Neural crest cell (in vitro differentiated cells): Measurements from ENCODE around the gene HEBP2. TPM values are rescaled to one million over a fixed set of nuclear protein-coding genes. Genes with fewer than 3 reads are reported as not detected.

Experiments
- DNase-seq: peaks from one replicate; pipeline ENCODE4 v3.0.0; 2021; ENCODE audit warnings: low read depth, mixed read lengths, low spot score
- H3K27ac Mint-ChIP-seq: one replicate; pipeline ENCODE4 v1.8.0; 2021; ENCODE audit warnings: mild to moderate bottlenecking, mixed read lengths; ENCODE audit not compliant: unreplicated experiment
- H3K27me3 Mint-ChIP-seq: 2 replicates; pipeline ENCODE4 v1.8.0; 2021; ENCODE audit warnings: low read depth, mild to moderate bottlenecking, mixed read lengths
- H3K36me3 Mint-ChIP-seq: 2 replicates; pipeline ENCODE4 v1.8.0; 2021; ENCODE audit warnings: low read depth, mild to moderate bottlenecking, mixed read lengths
- H3K4me1 Mint-ChIP-seq: 2 replicates; pipeline ENCODE4 v1.8.0; 2021; ENCODE audit warnings: mixed read lengths
- H3K4me3 Mint-ChIP-seq: one replicate; pipeline ENCODE4 v1.8.0; 2021; ENCODE audit warnings: mild to moderate bottlenecking, mixed read lengths
- H3K9me3 Mint-ChIP-seq: 2 replicates; pipeline ENCODE4 v1.8.0; 2021; ENCODE audit warnings: mixed read lengths
- CTCF ChIP-seq: fragments of 200-600 bp; sonication (generic); conservative IDR thresholded peaks from 2 replicates; pipeline ENCODE4 v1.5.0; 2021; ENCODE audit warnings: antibody characterized with exemption, mild to moderate bottlenecking
- total RNA-seq: library from RNA; stranded (reverse); gene quantifications from 2 replicates; pipeline ENCODE4 v1.2.1, GENCODE V29; 2021

Gene HEBP2
- total RNA-seq, 1 donor from 2014 or later: 26.5 TPM

- no peak for DNase-seq
- peaks cover 14% of the 10 kb centered on the region for H3K36me3 Mint-ChIP-seq
- H3K27ac Mint-ChIP-seq: no peak overlapping the region
- H3K9me3 Mint-ChIP-seq: no peaks in the 10 kb centered on the region
- peaks cover 12% of the 10 kb centered on the region for H3K4me1 Mint-ChIP-seq
- H3K4me3 Mint-ChIP-seq: peak overlapping the region; percentile 76
- no peaks in the 10 kb centered on the region for H3K27me3 Mint-ChIP-seq
- TF ChIP-seq CTCF: no peak
Measured at GRCh38 chr6:138405816-138406413, 1.9 kb downstream of the HEBP2 start.

- Mint-ChIP-seq H3K27ac (no peak overlapping the region), H3K9me3 (no peaks in the 10 kb centered on the region), H3K27me3 (no peaks in the 10 kb centered on the region), H3K36me3 (peaks cover 17% of the 10 kb centered on the region), H3K4me1 (peaks cover 12% of the 10 kb centered on the region), H3K4me3 (peak overlapping the region; percentile 76)
- no peak for TF ChIP-seq CTCF
- no peak for DNase-seq
Measured at GRCh38 chr6:138406443-138406842, 2.4 kb downstream of the HEBP2 start.

GRCh38 chr6:138410048-138410735 is 6.2 kb downstream of the HEBP2 start:
- H3K4me1 Mint-ChIP-seq: peaks cover 16% of the 10 kb centered on the region
- DNase-seq: no peak
- H3K4me3 Mint-ChIP-seq: peak overlapping the region; percentile 1
- H3K36me3 Mint-ChIP-seq: peaks cover 26% of the 10 kb centered on the region
- H3K27me3 Mint-ChIP-seq: no peaks in the 10 kb centered on the region
- no peaks in the 10 kb centered on the region for H3K9me3 Mint-ChIP-seq
- H3K27ac Mint-ChIP-seq: no peak overlapping the region
- TF ChIP-seq CTCF: no peak

GRCh38 chr6:138410972-138411880 is 7.2 kb downstream of the HEBP2 start:
- H3K9me3 Mint-ChIP-seq: no peaks in the 10 kb centered on the region
- H3K36me3 Mint-ChIP-seq: peaks cover 32% of the 10 kb centered on the region
- H3K4me3 Mint-ChIP-seq: no peak overlapping the region
- H3K27me3 Mint-ChIP-seq: no peaks in the 10 kb centered on the region
- peaks cover 8% of the 10 kb centered on the region for H3K4me1 Mint-ChIP-seq
- TF ChIP-seq CTCF: no peak
- DNase-seq: no peak
- no peak overlapping the region for H3K27ac Mint-ChIP-seq

- no peak for TF ChIP-seq CTCF
- H3K36me3 Mint-ChIP-seq: peaks cover 43% of the 10 kb centered on the region
- peaks cover 8% of the 10 kb centered on the region for H3K4me1 Mint-ChIP-seq
- no peak overlapping the region for H3K27ac Mint-ChIP-seq
- no peak for DNase-seq
- peaks cover 4% of the 10 kb centered on the region for H3K9me3 Mint-ChIP-seq
- H3K27me3 Mint-ChIP-seq: no peaks in the 10 kb centered on the region
- no peak overlapping the region for H3K4me3 Mint-ChIP-seq
Measured at GRCh38 chr6:138415125-138415524, 11.1 kb downstream of the HEBP2 start.
